Sigmoid colon (tissue), 7 donors: ENCODE measurements around the gene TERF2IP. TPM values are rescaled to one million over a fixed set of nuclear protein-coding genes. Genes with fewer than 3 reads are reported as not detected.

Experiments used
- DNase-seq: peaks from one replicate; pipeline ENCODE4 v3.0.0-alpha.2; 2019
- H3K27ac ChIP-seq, 4 donors: fragments of 200-600 bp; sonication (generic); one replicate each; pipeline ENCODE4 v1.5.1; 2016 to 2019; ENCODE audit warnings: mild to moderate bottlenecking in 1 of 4
- H3K27me3 ChIP-seq, 3 donors: fragments of 200-600 bp; sonication (generic); one replicate each; pipeline ENCODE4 v1.5.1; 2019; ENCODE audit warnings: mild to moderate bottlenecking in 1 of 3
- H3K36me3 ChIP-seq, 4 donors: fragments of 200-600 bp; sonication (generic); one replicate each; pipeline ENCODE4 v1.5.1; 2016 to 2019
- H3K4me1 ChIP-seq, 4 donors: fragments of 200-600 bp; sonication (generic); one replicate each; pipeline ENCODE4 v1.5.1; 2017 to 2019
- H3K4me3 ChIP-seq, 4 donors: fragments of 200-600 bp; sonication (generic); one replicate each; pipeline ENCODE4 v1.5.1; 2017 to 2019; ENCODE audit warnings: mild to moderate bottlenecking in 2 of 4, moderate library complexity in 1 of 4
- H3K9me3 ChIP-seq, 4 donors: fragments of 200-600 bp in 3 of 4; sonication (generic) in 3 of 4; one replicate each; pipeline versions ENCODE4 v1.5.1 to v1.6.1; 2013 to 2019
- CTCF ChIP-seq, 4 experiments: fragments of 450-650 bp in 3 of 4; fragments of 200-600 bp in 1 of 4; IDR thresholded peaks; one replicate each; pipeline ENCODE4 v1.5.1; 2016 to 2019; ENCODE audit warnings: antibody characterized with exemption in 4 of 4, mild to moderate bottlenecking in 3 of 4, moderate library complexity in 2 of 4
- EP300 ChIP-seq, 4 donors: sonication (generic); formaldehyde crosslinking; IDR thresholded peaks; one replicate each; pipeline ENCODE4 v1.6.1; 2017; ENCODE audit warnings: antibody characterized with exemption in 4 of 4
- POLR2A ChIP-seq, 2 donors: fragments of 450-650 bp; IDR thresholded peaks; one replicate each; pipeline ENCODE4 v1.6.1; 2016; ENCODE audit warnings: antibody characterized with exemption in 2 of 2, mild to moderate bottlenecking in 2 of 2, moderate library complexity in 2 of 2
- POLR2AphosphoS5 ChIP-seq, 4 donors: sonication (generic); formaldehyde crosslinking; IDR thresholded peaks; one replicate each; pipeline ENCODE4 v1.6.1; 2017; ENCODE audit warnings: antibody characterized with exemption in 4 of 4
- WGBS, 2 donors: extraction: QIAGEN DNeasy Blood & Tissue Kit; methylation state at CpG; one replicate each; pipeline ENCODE4 v1.1.7; 2013; 5-methylcytosine and 5-hydroxymethylcytosine counted together
- intact Hi-C: fragments of 100-400 bp; cut with DNase I; formaldehyde crosslinking; loops from one replicate; pipeline ENCODE4 v1.15.1; 2023
- polyA plus RNA-seq, 3 donors: library from polyadenylated mRNA; stranded (reverse); fragments of 200-250 nt; gene quantifications; one replicate each; pipeline ENCODE4 v1.2.3, GENCODE V29; 2013
- total RNA-seq, 4 donors: library from RNA; depleted of rRNA; stranded (reverse); fragments of >200 nt; gene quantifications; one replicate each; pipeline ENCODE4 v1.1.0, GENCODE V29; 2016
- donor health status: healthy with polysubstance abuse.
- donor health status: Bipolar disorder and iron deficiency.
- donor health status: healthy.

TERF2IP gene
- total and polyA plus RNA-seq, 7 donors, result 26.6 to 76.0 (median 49.0) TPM

GRCh38 chr16:75624921-75625334, 22.6 kb upstream of the TERF2IP start:
- Histone ChIP-seq H3K36me3 (peaks cover 7 to 50% (median 28%) of the 10 kb centered on the region in 4 donors), H3K4me1 (peaks cover 0 to 20% (median 15%) of the 10 kb centered on the region in 4 donors), H3K27ac (no peak overlapping the region), H3K9me3 (no peaks in the 10 kb centered on the region), H3K27me3 (no peaks in the 10 kb centered on the region), H3K4me3 (no peak overlapping the region)
- TF ChIP-seq POLR2AphosphoS5 (IDR thresholded peaks at IDR 0.05) (no peak), EP300 (IDR thresholded peaks at IDR 0.05) (no peak), CTCF (IDR thresholded peaks at IDR 0.05) (no peak), POLR2A (IDR thresholded peaks at IDR 0.05) (no peak)
- WGBS, 2 donors, result 83 to 87% methylated on average over 4 of the region's 4 CpGs
- intact Hi-C loops, result no loop called here
- no peak for DNase-seq

DNA sequence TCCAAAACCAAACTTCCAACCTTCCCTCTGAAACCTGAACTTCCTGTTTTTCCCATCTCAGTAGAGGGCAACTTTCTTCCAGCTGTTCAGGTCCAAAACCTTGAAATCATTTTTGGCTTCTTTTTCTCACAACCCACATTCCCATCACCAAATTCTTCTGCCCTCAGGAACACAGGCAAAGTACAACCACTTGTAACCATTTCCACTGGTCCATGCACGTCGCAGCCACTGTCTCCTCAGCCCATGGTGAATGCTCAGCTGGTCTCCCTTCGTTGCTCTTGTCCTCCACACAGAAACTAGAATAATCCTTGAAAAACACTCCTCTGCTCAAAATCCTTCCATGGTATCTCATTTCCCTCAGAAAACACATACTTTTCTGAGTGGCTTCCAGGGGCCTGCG, 20.8 kb upstream of the TERF2IP start:
- DNase-seq, result no peak
- H3K9me3 ChIP-seq, result no peaks in the 10 kb centered on the region
- no peak overlapping the region for H3K4me3 ChIP-seq
- no peak overlapping the region for H3K27ac ChIP-seq
- 91 to 96% methylated on average over 4 of the region's 4 CpGs for WGBS, 2 donors
- no peak for TF ChIP-seq EP300 (IDR thresholded peaks at IDR 0.05)
- TF ChIP-seq POLR2A (IDR thresholded peaks at IDR 0.05), result no peak
- TF ChIP-seq CTCF (IDR thresholded peaks at IDR 0.05), result no peak
- TF ChIP-seq POLR2AphosphoS5 (IDR thresholded peaks at IDR 0.05), result no peak
- H3K4me1 ChIP-seq, result peaks cover 0 to 12% (median 8%) of the 10 kb centered on the region in 4 donors
- H3K36me3 ChIP-seq, result peaks cover 15 to 61% (median 45%) of the 10 kb centered on the region in 4 donors
- H3K27me3 ChIP-seq, result no peaks in the 10 kb centered on the region
- intact Hi-C loops, result no loop called here

- intact Hi-C loops, result no loop called here
- Histone ChIP-seq H3K4me3 (no peak overlapping the region), H3K36me3 (peaks cover 17 to 72% (median 55%) of the 10 kb centered on the region in 4 donors), H3K4me1 (peaks cover 0 to 4% (median 0%) of the 10 kb centered on the region in 4 donors), H3K27ac (no peak overlapping the region), H3K27me3 (no peaks in the 10 kb centered on the region), H3K9me3 (no peaks in the 10 kb centered on the region)
- DNase-seq, result no peak
- TF ChIP-seq POLR2A (IDR thresholded peaks at IDR 0.05) (no peak), POLR2AphosphoS5 (IDR thresholded peaks at IDR 0.05) (no peak), CTCF (IDR thresholded peaks at IDR 0.05) (no peak), EP300 (IDR thresholded peaks at IDR 0.05) (no peak)
- WGBS, 2 donors, result 48 to 69% methylated on average over 3 of the region's 3 CpGs
These were observed 19.7 kb upstream of the TERF2IP start for GRCh38 chr16:75627851-75628250.

DNA sequence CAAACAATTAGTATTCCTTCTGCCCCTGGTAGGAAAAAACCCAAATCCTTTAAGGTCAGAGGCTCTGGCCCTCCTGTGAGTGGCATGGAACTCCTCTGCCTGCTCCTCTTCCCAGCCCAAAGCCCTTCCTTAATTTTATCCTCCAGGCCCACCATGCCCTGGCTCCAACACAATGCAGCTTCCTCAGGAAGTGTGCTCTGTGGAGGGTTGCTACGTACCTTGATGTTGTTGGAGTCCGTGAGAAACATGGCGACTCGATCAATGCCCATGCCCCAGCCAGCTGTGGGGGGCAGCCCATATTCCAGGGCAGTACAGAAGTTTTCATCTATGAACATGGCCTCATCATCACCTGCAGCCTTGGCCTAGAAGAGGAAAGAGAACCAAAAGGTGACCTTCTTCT, 19.2 kb upstream of the TERF2IP start:
- DNase-seq, result no peak
- Histone ChIP-seq H3K4me1 (peaks cover 0 to 4% (median 0%) of the 10 kb centered on the region in 4 donors), H3K27me3 (no peaks in the 10 kb centered on the region), H3K27ac (no peak overlapping the region), H3K9me3 (no peaks in the 10 kb centered on the region), H3K4me3 (no peak overlapping the region), H3K36me3 (peaks cover 22 to 77% (median 60%) of the 10 kb centered on the region in 4 donors)
- intact Hi-C loops, result no loop called here
- TF ChIP-seq POLR2A (IDR thresholded peaks at IDR 0.05) (no peak), EP300 (IDR thresholded peaks at IDR 0.05) (no peak), POLR2AphosphoS5 (IDR thresholded peaks at IDR 0.05) (no peak), CTCF (IDR thresholded peaks at IDR 0.05) (no peak)
- WGBS, 2 donors, result 88 to 94% methylated on average over 4 of the region's 4 CpGs

DNA sequence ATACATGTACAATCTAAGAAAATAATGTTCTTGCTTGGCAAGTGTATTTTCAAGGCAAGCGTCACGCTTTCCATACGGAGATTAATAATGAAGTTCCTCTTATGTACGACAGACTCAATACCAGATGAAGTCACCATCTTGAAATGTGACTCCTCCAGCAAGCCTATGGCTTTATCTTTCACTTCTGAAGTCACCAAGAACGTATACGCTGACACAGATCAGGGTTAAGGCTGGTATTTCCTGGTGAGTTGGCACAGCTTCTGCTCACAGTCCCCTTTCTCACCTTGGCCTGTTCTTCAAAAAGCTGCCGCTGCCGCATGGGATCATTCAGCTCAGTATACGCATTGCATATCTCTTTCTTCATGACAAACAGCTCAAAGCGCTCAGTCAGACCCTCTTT, 18.4 kb upstream of the TERF2IP start:
- TF ChIP-seq CTCF (IDR thresholded peaks at IDR 0.05), result no peak
- TF ChIP-seq POLR2A (IDR thresholded peaks at IDR 0.05), result no peak
- no peak for TF ChIP-seq POLR2AphosphoS5 (IDR thresholded peaks at IDR 0.05)
- TF ChIP-seq EP300 (IDR thresholded peaks at IDR 0.05), result no peak
- H3K4me3 ChIP-seq, result no peak overlapping the region
- no peak for DNase-seq
- no peaks in the 10 kb centered on the region for H3K27me3 ChIP-seq
- WGBS, 2 donors, result 95 to 96% methylated on average over 10 of the region's 10 CpGs
- peaks cover 29 to 85% (median 67%) of the 10 kb centered on the region in 4 donors for H3K36me3 ChIP-seq
- no peak overlapping the region for H3K27ac ChIP-seq
- H3K9me3 ChIP-seq, result no peaks in the 10 kb centered on the region
- intact Hi-C loops, result no loop called here
- H3K4me1 ChIP-seq, result no peaks in the 10 kb centered on the region
